Ascending aorta (tissue), 2 donors: ENCODE results near the gene LIME1. TPM values are rescaled to one million over a fixed set of nuclear protein-coding genes. Genes with fewer than 3 reads are reported as not detected.
"Not testable (repeated sequence)": the region's sequence is repeated elsewhere in the genome, so short reads cannot be mapped to it uniquely, and the experiment has no call there.

Experiments used
- DNase-seq, 2 donors: peaks; one replicate each; pipeline ENCODE4 v3.0.0-alpha.2; 2019; ENCODE audit warnings: low spot score in 2 of 2
- H3K27ac ChIP-seq, 2 donors: fragments of 200-600 bp; sonication (generic); one replicate each; pipeline ENCODE4 v1.5.1; 2016 to 2017; ENCODE audit warnings: mild to moderate bottlenecking in 1 of 2
- H3K27me3 ChIP-seq: fragments of 200-600 bp; sonication (generic); one replicate; pipeline ENCODE4 v1.5.1; 2017
- H3K36me3 ChIP-seq, 2 donors: fragments of 200-600 bp; sonication (generic); one replicate each; pipeline ENCODE4 v1.5.1; 2016
- H3K4me1 ChIP-seq, 2 donors: fragments of 200-600 bp; sonication (generic); one replicate each; pipeline ENCODE4 v1.5.1; 2016 to 2017; ENCODE audit warnings: mild to moderate bottlenecking in 1 of 2
- H3K4me3 ChIP-seq, 2 donors: fragments of 200-600 bp; sonication (generic); one replicate each; pipeline ENCODE4 v1.5.1; 2016 to 2017; ENCODE audit warnings: mild to moderate bottlenecking in 1 of 2
- H3K9me3 ChIP-seq, 2 donors: fragments of 200-600 bp; sonication (generic); one replicate each; pipeline ENCODE4 v1.5.1; 2016
- CTCF ChIP-seq, 3 experiments: fragments of 200-600 bp in 2 of 3; fragments of 450-650 bp in 1 of 3; sonication (generic) in 2 of 3; IDR thresholded peaks; one replicate each; pipeline ENCODE4 v1.5.1; 2016 to 2019; ENCODE audit warnings: antibody characterized with exemption in 3 of 3, mild to moderate bottlenecking in 1 of 3, moderate library complexity in 1 of 3
- intact Hi-C: fragments of 100-400 bp; cut with DNase I; formaldehyde crosslinking; loops from one replicate; pipeline ENCODE4 v1.15.1; 2023
- total RNA-seq: library from RNA; depleted of rRNA; stranded (reverse); fragments of >200 nt; gene quantifications from one replicate; pipeline ENCODE4 v1.1.0, GENCODE V29; 2016

LIME1 gene
- total RNA-seq, 1 donor from 2014 or later, result 7.3 TPM

DNA sequence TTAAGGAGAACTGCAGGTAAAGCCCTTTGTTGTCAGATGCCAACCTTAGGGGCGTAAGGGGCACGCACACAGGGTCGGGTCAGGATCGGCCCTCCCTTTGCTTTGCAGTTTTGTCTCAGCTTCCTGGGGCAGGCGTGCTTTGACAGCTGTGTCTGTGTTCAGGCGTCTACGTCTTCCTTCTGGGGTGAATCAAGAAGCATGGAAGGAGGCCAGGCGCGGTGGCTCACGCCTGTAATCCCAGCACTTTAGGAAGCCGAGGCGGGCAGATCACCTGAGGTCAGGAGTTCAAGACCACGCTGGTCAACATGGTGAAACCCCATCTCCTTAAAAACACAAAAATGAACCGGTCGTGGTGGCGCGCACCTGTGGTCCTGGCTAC is 27.3 kb upstream of the LIME1 start:
- intact Hi-C loops, result loop anchor here (2.0 kb wide), 1 partner anchor 30 kb away; the partner anchor contains the start of gene SLC2A4RG
- Histone ChIP-seq H3K27ac (no peak overlapping the region), H3K4me3 (peak overlapping the region in 1 of 2 donors; percentile 80), H3K36me3 (peaks cover 28 to 49% of the 10 kb centered on the region in 2 donors), H3K4me1 (peaks cover 6 to 14% of the 10 kb centered on the region in 2 donors), H3K27me3 (no peaks in the 10 kb centered on the region), H3K9me3 (no peaks in the 10 kb centered on the region)
- TF ChIP-seq CTCF (IDR thresholded peaks at IDR 0.05), result no peak
- no peak for DNase-seq

DNA sequence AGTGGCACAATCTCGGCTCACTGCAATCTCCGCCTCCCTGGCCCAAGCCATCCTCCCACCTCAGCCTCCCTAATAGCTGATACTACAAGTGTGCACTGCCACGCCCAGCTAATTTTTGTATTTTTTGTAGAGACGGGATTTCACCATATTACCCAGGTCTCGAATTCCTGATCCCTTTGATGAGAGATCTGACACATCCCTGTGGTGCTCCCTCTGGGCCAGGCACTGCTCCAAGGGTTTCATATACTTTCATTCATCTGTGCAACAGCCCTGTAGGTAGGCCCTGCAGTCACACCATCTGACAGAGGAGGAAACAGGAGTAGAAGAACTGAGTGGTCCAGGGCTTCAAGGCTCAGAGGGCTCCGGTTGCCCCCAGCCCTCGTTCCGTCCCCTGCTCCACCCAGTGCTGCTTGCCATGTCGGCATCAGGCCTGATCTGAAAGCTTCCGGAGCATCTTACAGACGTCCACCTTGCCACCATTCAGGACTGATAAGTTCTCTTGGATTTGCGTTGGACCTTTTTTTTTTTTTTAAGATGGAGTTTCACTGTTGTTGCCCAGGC is 25.3 kb upstream of the LIME1 start:
- Histone ChIP-seq H3K9me3 (peaks cover 0 to 12% of the 10 kb centered on the region in 2 donors), H3K4me3 (no peak overlapping the region), H3K27ac (no peak overlapping the region), H3K36me3 (peaks cover 20 to 47% of the 10 kb centered on the region in 2 donors), H3K4me1 (peaks cover 6 to 14% of the 10 kb centered on the region in 2 donors), H3K27me3 (no peaks in the 10 kb centered on the region)
- DNase-seq, result peak in 1 of 2 donors; percentile 50
- no peak for TF ChIP-seq CTCF (IDR thresholded peaks at IDR 0.05)
- intact Hi-C loops, result no loop called here

GRCh38 chr20:63712191-63712590 is 24.3 kb upstream of the LIME1 start:
- no peak overlapping the region for H3K27ac ChIP-seq
- H3K4me1 ChIP-seq, result peaks cover under 1 to 9% of the 10 kb centered on the region in 2 donors
- TF ChIP-seq CTCF (IDR thresholded peaks at IDR 0.05), result no peak
- H3K27me3 ChIP-seq, result no peaks in the 10 kb centered on the region
- H3K4me3 ChIP-seq, result no peak overlapping the region
- intact Hi-C loops, result no loop called here
- H3K36me3 ChIP-seq, result peaks cover 18 to 50% of the 10 kb centered on the region in 2 donors
- no peak for DNase-seq
- peaks cover 0 to 12% of the 10 kb centered on the region in 2 donors for H3K9me3 ChIP-seq

GRCh38 chr20:63714858-63715257 is 21.6 kb upstream of the LIME1 start:
- peaks cover 0 to 26% of the 10 kb centered on the region in 2 donors for H3K9me3 ChIP-seq
- H3K4me1 ChIP-seq, result no peaks in the 10 kb centered on the region
- no peak overlapping the region for H3K4me3 ChIP-seq
- H3K27me3 ChIP-seq, result no peaks in the 10 kb centered on the region
- intact Hi-C loops, result no loop called here
- no peak for TF ChIP-seq CTCF (IDR thresholded peaks at IDR 0.05)
- DNase-seq, result no peak
- H3K27ac ChIP-seq, result no peak overlapping the region
- peaks cover 34 to 75% of the 10 kb centered on the region in 2 donors for H3K36me3 ChIP-seq

GRCh38 chr20:63718996-63719395 is 17.5 kb upstream of the LIME1 start:
- H3K36me3 ChIP-seq, result peaks cover 46 to 71% of the 10 kb centered on the region in 2 donors

DNA sequence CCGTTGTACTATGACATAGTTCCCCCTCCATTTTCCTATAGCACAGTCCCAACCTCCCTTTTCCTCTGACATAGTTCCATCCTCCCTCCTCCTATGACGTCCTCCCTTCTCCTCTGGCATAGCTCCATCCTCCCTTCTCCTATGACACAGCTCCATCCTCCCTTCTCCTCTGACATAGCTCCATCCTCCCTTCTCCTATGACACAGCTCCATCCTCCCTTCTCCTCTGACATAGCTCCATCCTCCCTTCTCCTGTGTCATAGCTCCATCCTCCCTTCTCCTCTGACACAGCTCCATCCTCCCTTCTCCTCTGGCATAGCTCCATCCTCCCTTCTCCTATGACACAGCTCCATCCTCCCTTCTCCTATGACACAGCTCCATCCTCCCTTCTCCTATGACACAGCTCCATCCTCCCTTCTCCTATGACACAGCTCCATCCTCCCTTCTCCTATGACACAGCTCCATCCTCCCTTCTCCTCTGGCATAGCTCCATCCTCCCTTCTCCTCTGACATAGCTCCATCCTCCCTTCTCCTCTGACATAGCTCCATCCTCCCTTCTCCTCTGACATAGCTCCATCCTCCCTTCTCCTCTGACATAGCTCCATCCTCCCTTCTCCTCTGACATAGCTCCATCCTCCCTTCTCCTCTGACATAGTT is 13.4 kb upstream of the LIME1 start:
- H3K4me1 ChIP-seq, H3K27ac ChIP-seq, H3K27me3 ChIP-seq, intact Hi-C loops, DNase-seq, H3K4me3 ChIP-seq: not testable (repeated sequence)
- Histone ChIP-seq H3K36me3 (peaks cover 30 to 48% of the 10 kb centered on the region in 2 donors), H3K9me3 (peaks cover 9 to 34% of the 10 kb centered on the region in 2 donors)

More at GRCh38 chr20:63718996-63719395, 17.5 kb upstream of the LIME1 start:
- DNase-seq, result no peak
- H3K27me3 ChIP-seq, result no peaks in the 10 kb centered on the region
- no peak overlapping the region for H3K4me3 ChIP-seq
- H3K4me1 ChIP-seq, result no peaks in the 10 kb centered on the region
- intact Hi-C loops, result no loop called here
- no peak for TF ChIP-seq CTCF (IDR thresholded peaks at IDR 0.05)
- H3K27ac ChIP-seq, result no peak overlapping the region
- H3K9me3 ChIP-seq, result peaks cover 0 to 30% of the 10 kb centered on the region in 2 donors

GRCh38 chr20:63730189-63730733 is 6.2 kb upstream of the LIME1 start:
- H3K27me3 ChIP-seq, intact Hi-C loops, H3K9me3 ChIP-seq, H3K4me1 ChIP-seq, H3K4me3 ChIP-seq, H3K27ac ChIP-seq, DNase-seq: not testable (repeated sequence)
- H3K36me3 ChIP-seq, result peaks cover 27 to 29% of the 10 kb centered on the region in 2 donors
